NCI-H748 (cell line): ENCODE measurements around the gene HOXC4.
"Not testable (repeated sequence)": the region's sequence is repeated elsewhere in the genome, so short reads cannot be mapped to it uniquely, and the experiment has no call there.

Source experiments
- DNase-seq: peaks from one replicate; lab custom pipeline; 2025; ENCODE audit not compliant: unreplicated experiment; lab: John Stamatoyannopoulos, UW

The HOXC4 gene

GRCh38 chr12:54081581-54082396 lies 28.2 kb downstream of the HOXC4 start:
- not testable (repeated sequence) for DNase-seq

- peak; percentile 47 for DNase-seq
These were observed 28.8 kb downstream of the HOXC4 start for GRCh38 chr12:54082397-54082892.

- not testable (repeated sequence) for DNase-seq
These were observed 34.4 kb downstream of the HOXC4 start for GRCh38 chr12:54088011-54088410.

GRCh38 chr12:54089465-54089864 lies 35.8 kb downstream of the HOXC4 start:
- DNase-seq = not testable (repeated sequence)

GRCh38 chr12:54090312-54090711 lies 36.7 kb downstream of the HOXC4 start:
- DNase-seq = peak; percentile 56

- not testable (repeated sequence) for DNase-seq
These were observed 39.3 kb downstream of the HOXC4 start for GRCh38 chr12:54092943-54093342.

GRCh38 chr12:54095928-54096327 lies 42.3 kb downstream of the HOXC4 start:
- not testable (repeated sequence) for DNase-seq

GRCh38 chr12:54098644-54099043 lies 45.0 kb downstream of the HOXC4 start:
- DNase-seq = not testable (repeated sequence)

GRCh38 chr12:54100588-54100987 lies 47.0 kb downstream of the HOXC4 start:
- DNase-seq = not testable (repeated sequence)

- not testable (repeated sequence) for DNase-seq
These were observed 48.6 kb downstream of the HOXC4 start for GRCh38 chr12:54102223-54102622.

- not testable (repeated sequence) for DNase-seq
These were observed 50.2 kb downstream of the HOXC4 start for GRCh38 chr12:54103827-54104226.
